ENCODE results near the gene FBXL19. TPM values are rescaled to one million over a fixed set of nuclear protein-coding genes. Genes with fewer than 3 reads are reported as not detected.
"Not testable (repeated sequence)": the region's sequence is repeated elsewhere in the genome, so short reads cannot be mapped to it uniquely, and the experiment has no call there.

Gene FBXL19
- total RNA-seq, 2 donors from 2014 or later: 8.6 to 21.1 TPM

DNA sequence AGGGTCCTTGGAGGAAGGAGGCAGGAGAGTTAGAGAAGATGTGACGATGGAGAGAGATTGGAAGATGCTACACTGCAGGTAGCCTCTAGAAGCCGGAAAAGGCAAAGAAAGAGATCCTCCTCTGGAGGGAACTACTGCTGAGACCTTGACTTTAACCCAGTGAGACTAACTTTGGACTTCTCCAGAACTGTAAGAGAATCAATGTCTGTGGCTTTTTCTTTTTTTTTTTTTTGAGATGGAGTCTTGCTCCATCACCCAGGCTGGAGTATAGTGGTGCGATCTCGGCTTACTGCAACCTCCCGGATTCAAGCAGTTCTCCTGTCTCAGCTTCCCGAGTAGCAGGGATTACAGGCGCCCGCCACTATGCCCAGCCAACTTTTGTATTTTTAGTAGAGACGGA lies 38.2 kb upstream of the FBXL19 start:
- no peaks in the 10 kb centered on the region for H3K4me1 ChIP-seq
- H3K36me3 ChIP-seq (replicated peaks in 1 of 2; ENCODE audit: insufficient read depth in 1 of 2, low read depth in 2 of 2): peaks cover 0 to 2% of the 10 kb centered on the region in 2 donors
- no peak overlapping the region for H3K4me3 ChIP-seq
- ATAC-seq: no peak
- intact Hi-C loops (cut with DNase I): no loop called here
- TF ChIP-seq, protein P1, sequence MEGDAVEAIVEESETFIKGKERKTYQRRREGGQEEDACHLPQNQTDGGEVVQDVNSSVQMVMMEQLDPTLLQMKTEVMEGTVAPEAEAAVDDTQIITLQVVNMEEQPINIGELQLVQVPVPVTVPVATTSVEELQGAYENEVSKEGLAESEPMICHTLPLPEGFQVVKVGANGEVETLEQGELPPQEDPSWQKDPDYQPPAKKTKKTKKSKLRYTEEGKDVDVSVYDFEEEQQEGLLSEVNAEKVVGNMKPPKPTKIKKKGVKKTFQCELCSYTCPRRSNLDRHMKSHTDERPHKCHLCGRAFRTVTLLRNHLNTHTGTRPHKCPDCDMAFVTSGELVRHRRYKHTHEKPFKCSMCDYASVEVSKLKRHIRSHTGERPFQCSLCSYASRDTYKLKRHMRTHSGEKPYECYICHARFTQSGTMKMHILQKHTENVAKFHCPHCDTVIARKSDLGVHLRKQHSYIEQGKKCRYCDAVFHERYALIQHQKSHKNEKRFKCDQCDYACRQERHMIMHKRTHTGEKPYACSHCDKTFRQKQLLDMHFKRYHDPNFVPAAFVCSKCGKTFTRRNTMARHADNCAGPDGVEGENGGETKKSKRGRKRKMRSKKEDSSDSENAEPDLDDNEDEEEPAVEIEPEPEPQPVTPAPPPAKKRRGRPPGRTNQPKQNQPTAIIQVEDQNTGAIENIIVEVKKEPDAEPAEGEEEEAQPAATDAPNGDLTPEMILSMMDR (IDR thresholded peaks at IDR 0.05): no peak
- no peak for TF ChIP-seq POLR2A (IDR thresholded peaks at IDR 0.05)
- H3K9me3 ChIP-seq: no peaks in the 10 kb centered on the region
- no peak for DNase-seq
- H3K27ac ChIP-seq: no peak overlapping the region
- no peaks in the 10 kb centered on the region for H3K27me3 ChIP-seq
- 91 to 94% methylated on average over 9 of the region's 9 CpGs for WGBS, 2 donors

GRCh38 chr16:30886145-30886544 lies 37.2 kb upstream of the FBXL19 start:
- no peak overlapping the region for H3K4me3 ChIP-seq
- no peaks in the 10 kb centered on the region for H3K9me3 ChIP-seq
- WGBS, 2 donors: 92 to 93% methylated on average over 1 of the region's 1 CpG
- H3K27me3 ChIP-seq: no peaks in the 10 kb centered on the region
- intact Hi-C loops (cut with DNase I): no loop called here
- peaks cover 0 to 2% of the 10 kb centered on the region in 2 donors for H3K36me3 ChIP-seq (replicated peaks in 1 of 2; ENCODE audit: insufficient read depth in 1 of 2, low read depth in 2 of 2)
- DNase-seq: no peak
- TF ChIP-seq POLR2A (IDR thresholded peaks at IDR 0.05): no peak
- TF ChIP-seq, protein P1 (IDR thresholded peaks at IDR 0.05): no peak
- no peak overlapping the region for H3K27ac ChIP-seq
- ATAC-seq: no peak
- H3K4me1 ChIP-seq: no peaks in the 10 kb centered on the region

DNA sequence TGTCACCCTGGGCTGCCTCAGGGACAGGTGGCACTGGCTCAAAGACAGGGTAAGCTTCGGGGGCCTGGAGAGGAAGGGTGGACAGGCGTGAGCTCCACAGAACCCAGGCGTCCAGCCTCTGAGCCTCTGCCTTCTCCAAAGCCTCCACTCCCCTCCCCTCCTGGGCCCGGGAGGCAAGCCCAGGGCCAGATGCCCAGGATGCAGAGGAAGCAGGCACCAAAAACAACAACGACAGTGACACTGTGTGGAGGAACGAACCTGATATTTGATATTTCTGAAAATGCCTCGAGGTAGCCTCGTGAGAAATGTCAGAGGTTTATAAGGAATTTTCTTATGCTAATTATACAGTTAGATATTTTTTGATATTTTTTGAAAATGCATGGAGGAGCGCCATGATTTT lies 35.4 kb upstream of the FBXL19 start:
- no peaks in the 10 kb centered on the region for H3K9me3 ChIP-seq
- TF ChIP-seq, protein P1 (IDR thresholded peaks at IDR 0.05): no peak
- TF ChIP-seq POLR2A (IDR thresholded peaks at IDR 0.05): no peak
- H3K4me3 ChIP-seq: no peak overlapping the region
- H3K4me1 ChIP-seq: peaks cover 7% of the 10 kb centered on the region
- H3K36me3 ChIP-seq (replicated peaks in 1 of 2; ENCODE audit: insufficient read depth in 1 of 2, low read depth in 2 of 2): peaks cover 0 to 2% of the 10 kb centered on the region in 2 donors
- H3K27me3 ChIP-seq: no peaks in the 10 kb centered on the region
- WGBS, 2 donors: 84 to 91% methylated on average over 7 to 9 of the region's 9 CpGs
- intact Hi-C loops (cut with DNase I): no loop called here
- H3K27ac ChIP-seq: no peak overlapping the region
- ATAC-seq: no peak
- DNase-seq: no peak

DNA sequence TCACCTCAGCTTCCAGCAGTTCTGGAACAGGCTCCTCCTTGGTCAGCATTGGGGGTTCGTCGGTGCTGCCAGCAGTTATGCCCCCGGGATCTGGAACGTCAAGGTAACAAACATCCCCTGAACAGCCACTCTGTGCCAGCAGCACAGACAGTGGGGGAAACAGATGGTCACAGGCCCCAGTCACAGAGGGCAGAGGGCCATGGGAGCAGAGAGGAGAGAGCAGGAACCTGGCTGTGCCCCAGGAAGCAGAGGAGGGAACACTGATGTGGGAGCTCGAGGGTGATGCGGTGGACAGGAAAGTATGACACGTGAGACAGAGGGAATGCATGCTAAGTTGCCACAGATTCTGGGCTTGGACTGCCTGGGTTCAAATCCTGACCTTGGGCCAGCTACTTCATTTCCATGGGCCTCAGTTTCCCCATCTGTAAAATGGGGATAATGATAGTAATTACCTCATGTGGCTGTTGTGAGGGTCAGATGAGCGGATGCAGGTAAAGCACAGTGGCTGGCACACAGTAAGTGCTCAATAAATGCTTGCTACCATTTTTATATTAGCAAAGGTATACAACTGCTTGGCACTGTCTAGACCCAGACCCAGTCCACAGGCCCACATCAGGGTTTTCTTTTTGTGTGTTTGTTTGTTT lies 34.4 kb upstream of the FBXL19 start:
- no peak for ATAC-seq
- WGBS, 2 donors: 87 to 91% methylated on average over 5 to 8 of the region's 8 CpGs
- Histone ChIP-seq H3K27ac (no peak overlapping the region), H3K36me3 (replicated peaks in 1 of 2; ENCODE audit: insufficient read depth in 1 of 2, low read depth in 2 of 2) (peaks cover 0 to 2% of the 10 kb centered on the region in 2 donors), H3K4me3 (no peak overlapping the region), H3K4me1 (peaks cover 14% of the 10 kb centered on the region), H3K27me3 (no peaks in the 10 kb centered on the region), H3K9me3 (no peaks in the 10 kb centered on the region)
- TF ChIP-seq POLR2A (IDR thresholded peaks at IDR 0.05): no peak
- TF ChIP-seq, protein P1 (IDR thresholded peaks at IDR 0.05): no peak
- no peak for DNase-seq
- intact Hi-C loops (cut with DNase I): no loop called here

- WGBS, 2 donors: 73 to 79% methylated on average over 5 of the region's 5 CpGs
- Histone ChIP-seq H3K27ac (no peak overlapping the region), H3K36me3 (replicated peaks in 1 of 2; ENCODE audit: insufficient read depth in 1 of 2, low read depth in 2 of 2) (peaks cover 0 to 2% of the 10 kb centered on the region in 2 donors), H3K4me3 (no peak overlapping the region), H3K9me3 (no peaks in the 10 kb centered on the region), H3K27me3 (no peaks in the 10 kb centered on the region), H3K4me1 (peaks cover 20% of the 10 kb centered on the region)
- TF ChIP-seq POLR2A (IDR thresholded peaks at IDR 0.05): no peak
- TF ChIP-seq, protein P1 (IDR thresholded peaks at IDR 0.05): no peak
- no peak for DNase-seq
- intact Hi-C loops (cut with DNase I): no loop called here
- no peak for ATAC-seq
These were observed 33.7 kb upstream of the FBXL19 start for GRCh38 chr16:30889721-30890120.

GRCh38 chr16:30891043-30891823 lies 32.1 kb upstream of the FBXL19 start:
- peaks cover 33% of the 10 kb centered on the region for H3K4me1 ChIP-seq
- H3K4me3 ChIP-seq; H3K27ac ChIP-seq; intact Hi-C loops (cut with DNase I); H3K9me3 ChIP-seq; H3K27me3 ChIP-seq; DNase-seq; ATAC-seq; H3K36me3 ChIP-seq (replicated peaks in 1 of 2; ENCODE audit: insufficient read depth in 1 of 2, low read depth in 2 of 2): not testable (repeated sequence)
- WGBS, 2 donors: 89 to 91% methylated on average over 15 of the region's 15 CpGs

Measured in body of pancreas (tissue), 4 donors.